DMS153 treated with DMSO at 0.1 percent for 48 hours (cell line): ENCODE results near the gene SCT.

Source experiments
- DNase-seq: peaks from one replicate; lab custom pipeline; 2025; ENCODE audit not compliant: unreplicated experiment; lab: John Stamatoyannopoulos, UW

The SCT gene

DNA sequence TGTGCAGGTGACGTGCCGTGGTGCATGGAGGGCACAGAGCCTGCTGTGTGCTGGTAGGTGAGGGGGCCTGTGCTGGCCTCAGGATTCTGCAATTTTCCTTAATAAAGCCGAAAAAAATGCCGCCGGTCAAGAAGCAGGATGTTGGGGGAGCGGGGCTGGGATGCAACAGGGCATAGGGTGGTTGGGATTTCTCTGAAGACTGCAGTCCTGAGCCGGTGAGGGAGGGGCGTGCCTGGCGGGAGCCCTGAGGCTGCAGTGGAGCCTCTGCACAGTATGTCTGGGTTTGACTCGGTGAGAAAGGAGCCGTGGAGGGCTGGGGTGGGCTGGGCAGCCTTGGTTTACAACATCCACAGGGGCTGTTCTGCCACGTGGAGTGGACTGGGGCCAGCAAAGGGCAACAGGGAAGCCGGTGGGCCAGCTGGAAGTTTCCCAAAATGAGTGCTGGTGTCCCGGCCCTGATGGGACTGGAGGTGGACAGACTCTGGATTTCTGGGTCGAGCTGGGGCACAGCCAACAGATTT, 3.6 kb downstream of the SCT start:
- no peak for DNase-seq

DNA sequence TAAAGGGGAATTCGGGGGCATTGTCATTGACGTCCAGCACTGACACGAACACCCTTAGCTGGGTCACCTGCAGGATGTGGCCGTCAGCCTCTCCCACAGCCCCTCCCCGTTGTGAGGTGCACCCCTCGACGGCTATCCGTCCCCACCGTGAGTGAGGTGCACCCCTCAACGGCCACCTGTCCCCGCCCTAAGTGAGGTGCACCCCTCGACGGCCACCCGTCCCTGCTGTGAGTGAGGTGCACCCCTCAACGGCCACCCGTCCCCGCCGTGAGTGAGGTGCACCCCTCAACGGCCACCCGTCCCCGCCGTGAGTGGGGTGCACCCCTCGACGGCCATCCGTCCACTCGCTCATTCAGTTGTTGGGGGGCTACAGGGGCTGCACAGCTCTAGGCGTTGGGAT, 5.1 kb downstream of the SCT start:
- no peak for DNase-seq

DNA sequence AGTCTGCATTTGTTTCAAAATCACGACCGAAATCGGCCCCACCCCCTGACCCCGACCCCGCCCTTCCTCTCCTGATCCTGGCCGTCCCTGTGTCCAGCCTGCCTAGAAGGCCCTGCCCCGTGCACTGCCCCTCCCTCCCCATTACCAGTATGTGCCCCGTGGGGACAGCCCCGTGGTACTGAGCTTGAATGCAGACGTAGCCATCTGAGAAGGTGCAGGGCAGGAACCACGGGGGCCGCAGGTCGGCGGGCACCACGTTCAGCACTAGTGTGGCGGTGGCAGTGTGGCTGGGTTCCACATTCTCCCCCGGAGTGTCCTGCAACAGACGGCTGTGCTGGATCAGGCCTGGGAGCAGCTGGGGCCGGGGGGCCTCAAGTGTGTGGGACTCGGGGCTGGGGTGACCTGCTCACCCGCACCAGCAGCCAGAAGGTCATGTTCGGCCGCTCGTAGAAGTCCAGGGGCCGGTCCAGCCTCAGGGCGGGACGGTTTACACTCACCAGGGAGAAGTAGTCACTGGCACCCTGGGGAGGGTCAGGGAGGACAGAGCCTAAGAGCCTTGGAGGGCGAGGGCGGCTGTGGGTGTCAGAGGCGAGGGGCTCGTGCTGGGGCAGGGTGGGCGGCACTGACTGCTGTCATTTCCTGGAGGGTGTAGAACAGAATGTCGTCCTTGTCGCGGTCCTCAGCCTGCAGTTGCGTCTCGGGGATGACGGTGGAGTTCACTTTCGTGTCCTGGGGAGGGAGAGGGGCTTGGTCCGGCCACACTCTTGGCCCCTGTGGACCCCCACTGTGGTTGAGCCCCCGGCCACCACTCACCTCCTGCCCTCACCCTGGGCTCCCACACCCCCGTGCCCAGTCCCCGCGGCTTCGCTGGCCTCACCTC, 5.8 kb downstream of the SCT start:
- DNase-seq = no peak

DNA sequence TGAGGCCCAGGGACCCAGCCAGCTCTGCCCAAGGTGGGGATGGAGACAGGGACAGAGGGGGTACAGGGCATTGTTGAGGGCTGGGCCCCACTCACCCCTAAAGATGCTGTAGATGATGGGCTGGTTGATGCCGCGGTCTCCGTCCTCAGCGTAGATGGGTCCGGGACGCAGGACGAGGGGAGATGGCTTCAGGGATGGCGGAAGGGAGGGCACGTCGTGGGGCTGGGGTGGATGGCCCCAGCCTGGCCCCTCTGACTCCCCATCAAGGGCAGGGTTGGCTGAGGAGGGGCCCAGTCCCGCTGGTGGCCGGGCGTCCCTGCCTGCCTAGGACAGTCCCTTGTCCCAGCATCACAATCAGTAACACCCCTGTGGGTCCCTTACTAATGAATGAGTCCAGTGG, 6.8 kb downstream of the SCT start:
- DNase-seq = no peak

DNA sequence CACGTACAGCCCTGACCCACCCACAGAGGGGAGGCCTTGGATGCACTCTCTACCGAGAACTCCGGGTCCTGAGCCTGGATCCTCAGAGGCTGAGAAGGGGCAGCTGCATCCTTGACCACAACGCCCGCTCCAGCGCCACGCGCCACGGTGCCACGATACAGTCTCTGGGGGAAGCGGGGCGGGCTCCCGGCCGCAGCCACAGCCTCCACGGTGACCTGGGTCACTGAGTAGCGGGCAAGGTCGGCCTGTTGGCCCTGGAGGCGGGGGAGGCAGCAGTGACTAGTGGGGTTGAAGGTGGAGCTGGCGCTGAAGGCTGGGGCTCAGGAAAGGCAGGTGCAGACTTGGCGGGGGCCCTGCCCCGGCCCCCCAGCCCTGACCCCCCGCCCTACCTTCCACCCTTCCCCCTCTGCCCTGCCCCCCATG, 7.3 kb downstream of the SCT start:
- DNase-seq = no peak

DNA sequence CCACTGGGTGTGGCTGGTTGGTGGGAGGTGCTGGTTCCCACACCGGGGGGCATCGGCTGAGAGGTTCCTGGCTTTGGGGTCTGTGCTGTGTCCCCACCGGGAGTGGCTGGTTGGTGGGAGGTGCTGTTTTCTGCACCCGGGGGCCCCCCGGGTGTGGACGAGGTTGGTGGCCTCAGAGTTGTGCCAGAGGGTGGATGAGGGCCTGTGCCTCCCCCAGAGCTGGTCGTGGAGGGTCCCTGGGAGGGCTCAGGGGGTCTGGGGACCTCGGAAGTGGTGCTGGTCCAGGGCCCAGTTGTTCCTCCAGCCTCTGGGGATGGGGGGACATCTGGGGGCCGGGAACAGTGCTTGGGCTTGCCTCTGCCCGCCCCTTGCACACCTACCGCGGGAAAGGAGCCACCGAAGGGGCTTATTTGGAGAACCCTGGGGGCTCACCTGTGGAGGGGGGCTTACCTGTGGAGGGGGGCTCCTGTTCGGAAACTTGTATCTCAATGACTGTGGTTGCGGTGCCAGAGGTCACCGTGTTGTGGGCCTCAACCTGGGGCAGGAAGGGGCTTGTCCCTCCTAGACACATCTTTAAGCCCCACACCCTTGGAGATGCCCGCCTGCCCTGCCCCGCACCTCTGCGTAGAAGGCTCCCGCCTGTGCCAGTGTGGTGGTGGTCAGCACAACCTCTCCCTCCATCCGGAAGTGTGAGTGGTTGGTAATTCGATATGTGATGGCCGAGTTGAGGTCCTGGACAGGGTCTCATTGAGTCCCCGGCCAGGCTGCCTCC, 7.9 kb downstream of the SCT start:
- no peak for DNase-seq

DNA sequence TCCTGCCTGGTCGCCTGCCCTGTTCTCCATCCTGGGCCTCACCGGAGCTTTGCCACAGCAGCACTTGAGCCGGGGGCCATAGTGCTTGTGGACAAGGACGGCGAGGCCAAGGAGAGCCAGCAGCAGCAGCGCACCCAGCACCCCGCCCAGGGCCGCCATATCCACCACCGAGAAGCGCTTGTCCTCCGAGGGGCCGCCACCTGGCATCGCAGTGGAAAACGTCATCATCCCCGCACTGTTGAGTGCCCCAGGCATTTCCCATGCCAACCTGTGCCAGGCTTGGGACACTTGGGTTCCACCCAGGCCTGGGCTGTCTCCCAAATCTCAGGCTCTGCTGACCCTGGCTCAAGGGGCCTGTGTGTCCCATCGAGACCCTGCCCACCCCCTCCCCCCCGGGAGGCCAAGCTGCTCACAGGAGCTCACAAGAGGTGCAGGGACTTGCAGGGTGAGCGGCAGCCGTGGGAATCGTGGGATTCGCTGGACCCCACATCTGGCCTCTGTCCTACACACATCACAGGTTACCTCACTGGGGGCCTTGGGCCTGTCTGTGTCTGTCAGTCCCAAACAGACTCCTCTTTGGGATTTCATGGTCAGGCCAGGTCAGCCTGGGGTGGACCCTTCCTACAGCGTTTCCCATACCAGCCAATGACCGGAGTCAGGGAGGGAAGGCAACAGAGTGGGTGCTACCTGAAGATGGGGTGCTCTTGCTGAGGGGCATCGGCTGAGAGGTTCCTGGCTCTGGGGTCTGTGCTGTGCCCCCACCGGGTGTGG, 8.9 kb downstream of the SCT start:
- DNase-seq = no peak

DNA sequence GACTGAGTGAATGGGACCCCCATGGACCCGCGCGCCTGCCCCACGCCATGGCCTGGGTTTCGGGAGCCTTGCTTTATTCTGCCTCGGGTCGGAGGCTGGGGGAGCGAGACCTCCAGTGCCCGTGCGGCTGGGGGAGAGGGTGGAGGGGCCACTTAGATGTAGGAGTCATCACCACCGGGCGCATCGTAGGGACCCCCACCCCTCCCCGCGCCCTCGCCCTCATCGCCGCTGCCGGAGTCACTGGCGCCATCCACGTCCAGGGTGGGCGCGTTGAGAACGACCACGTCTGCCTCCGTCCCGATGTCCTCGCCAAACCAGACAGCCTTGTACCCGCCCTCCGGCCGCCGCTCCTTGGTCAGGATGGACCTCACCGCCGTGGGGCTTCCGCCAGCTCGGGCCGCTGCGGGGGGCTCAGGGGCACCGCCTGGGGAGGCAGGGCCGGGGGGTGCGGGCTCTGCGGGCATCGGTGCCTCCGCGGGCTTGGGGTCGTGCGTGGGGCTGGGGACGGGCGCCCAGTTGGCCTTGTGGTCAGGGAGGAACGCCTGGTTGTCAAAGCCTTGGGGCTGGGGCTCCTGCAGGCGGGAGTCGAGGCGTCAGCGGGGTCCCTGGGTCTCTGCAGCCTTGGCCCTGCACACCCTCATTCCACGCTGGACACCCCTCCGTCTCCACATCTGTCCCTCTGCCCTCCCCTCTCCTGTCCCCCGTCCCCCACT, 9.6 kb downstream of the SCT start:
- no peak for DNase-seq

DNA sequence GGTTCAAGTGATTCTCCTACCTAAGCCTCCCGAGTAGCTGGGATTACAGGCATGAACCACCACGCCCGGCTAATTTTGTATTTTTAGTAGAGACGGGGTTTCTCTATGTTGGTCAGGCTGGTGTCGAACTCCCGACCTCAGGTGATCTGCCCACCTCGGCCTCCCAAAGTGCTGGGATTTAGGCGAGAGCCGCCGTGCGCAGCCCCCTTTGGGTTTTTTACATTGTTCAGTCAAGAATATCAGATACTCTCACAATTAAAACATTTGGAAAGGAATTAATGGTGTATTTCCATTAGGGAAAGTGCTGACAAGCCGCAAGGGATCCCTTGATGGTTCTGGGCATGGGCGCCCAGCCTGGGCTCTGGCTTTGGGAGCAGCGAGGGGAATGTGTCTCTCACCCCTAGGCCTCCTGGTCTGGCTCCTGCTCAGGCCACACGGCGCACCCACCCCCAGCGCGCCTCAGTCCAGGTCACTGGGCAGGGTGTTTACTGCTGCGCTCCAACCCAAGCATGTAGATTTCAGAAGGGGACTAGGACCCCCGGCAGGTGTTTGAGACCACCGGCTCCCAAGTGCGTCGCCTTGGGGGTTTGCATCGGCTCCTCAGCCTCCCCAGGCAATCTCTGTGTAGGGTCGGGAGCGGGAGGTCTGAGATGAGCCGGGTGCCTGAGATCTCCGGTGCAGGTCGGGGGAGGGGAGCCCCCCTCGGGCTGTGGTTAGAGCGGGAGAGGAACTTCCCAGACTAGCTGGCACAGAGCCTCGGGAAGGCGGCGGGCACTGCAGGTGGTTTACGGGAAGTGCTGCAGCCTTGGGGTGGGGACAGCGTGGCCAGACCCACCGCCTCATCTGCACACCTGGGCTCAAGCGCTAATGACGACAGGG, 10.4 kb downstream of the SCT start:
- DNase-seq = no peak

DNA sequence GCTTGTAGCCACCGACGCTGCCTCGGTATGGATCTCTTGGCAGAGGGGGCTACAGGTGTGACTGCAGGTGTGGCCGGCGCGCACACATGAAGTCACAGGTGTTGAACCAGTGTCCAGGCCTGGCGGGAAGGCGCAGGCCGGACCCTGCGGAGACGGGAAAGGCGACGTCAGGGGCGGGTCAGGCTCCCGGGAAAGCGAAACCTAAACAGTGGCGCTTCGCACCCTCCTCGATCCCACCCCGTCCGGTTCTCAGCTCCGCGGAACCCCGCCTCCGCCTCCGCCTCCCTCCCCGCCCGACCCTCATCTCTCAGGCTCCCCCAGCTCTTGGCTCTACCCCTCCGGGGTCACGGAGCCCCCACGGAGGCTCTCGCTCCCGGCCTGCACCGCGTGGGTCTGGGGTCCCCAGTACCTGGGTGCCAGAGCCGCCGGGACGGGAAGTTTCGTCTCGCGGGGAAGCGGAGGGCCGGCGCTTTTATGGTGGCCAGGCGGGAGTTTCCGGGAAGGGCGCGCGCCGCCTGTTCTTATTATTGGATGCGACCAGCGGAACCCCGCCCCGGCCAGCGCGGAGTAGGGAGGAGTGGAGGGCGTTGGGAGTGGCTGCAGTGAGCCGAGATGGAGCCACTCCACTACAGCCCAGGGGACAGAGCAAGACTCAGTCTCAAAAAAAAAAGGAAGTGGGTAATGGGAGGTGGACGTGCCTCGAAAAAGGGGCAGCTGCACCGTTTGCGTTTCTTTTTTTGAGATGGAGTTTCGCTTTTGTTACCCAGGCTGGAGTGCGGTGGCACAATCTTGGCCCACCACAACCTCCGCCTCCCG, 11.3 kb downstream of the SCT start, which contains the start of gene IRF7:
Gene IRF7, minus strand, starts transcription at position 447 of the 816 bp plus-strand sequence. CDS start 586 bp downstream, outside the sequence.
- DNase-seq = peak; percentile 86

DNA sequence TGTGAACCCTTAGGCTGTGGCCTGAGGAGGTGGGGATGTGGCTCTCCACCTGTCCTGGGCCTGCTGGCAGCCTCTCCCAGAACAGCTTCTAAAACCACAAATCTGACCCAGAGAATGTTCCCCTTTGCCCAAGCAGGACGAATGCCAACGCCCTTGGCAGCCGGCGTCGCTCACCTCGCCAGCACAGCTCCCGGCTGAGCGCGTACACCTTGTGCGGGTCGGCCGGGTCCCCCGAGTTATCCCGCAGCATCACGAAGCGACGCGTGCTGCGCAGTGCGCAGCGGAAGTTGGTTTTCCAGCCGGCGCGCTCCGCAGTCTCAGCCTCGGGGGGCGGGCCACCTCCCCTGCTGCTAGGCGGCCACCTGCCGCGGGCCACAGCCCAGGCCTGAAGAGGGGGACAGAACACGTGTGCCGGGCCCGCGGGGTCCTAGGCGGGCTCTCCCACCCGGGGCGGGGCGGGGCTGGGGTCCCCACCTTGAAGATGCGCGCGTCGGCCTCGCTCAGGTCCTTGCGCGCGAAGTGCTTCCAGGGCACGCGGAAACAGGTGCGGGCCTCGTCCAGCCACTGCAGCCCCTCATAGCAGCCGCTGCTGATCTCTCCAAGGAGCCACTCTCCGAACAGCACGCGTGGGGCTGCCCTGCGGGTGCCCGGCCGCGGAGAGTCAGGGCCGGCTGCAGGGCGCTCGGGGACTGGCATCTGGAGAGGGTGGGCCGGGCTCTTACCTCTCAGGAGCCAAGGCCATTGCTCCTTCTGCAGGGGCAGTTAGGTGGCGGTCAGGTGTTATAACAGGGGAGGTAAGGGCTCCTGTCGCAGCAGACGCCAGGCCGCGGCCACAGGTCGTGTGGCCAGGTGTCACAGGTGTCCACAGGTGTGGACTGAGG, 12.1 kb downstream of the SCT start:
- DNase-seq = no peak

DNA sequence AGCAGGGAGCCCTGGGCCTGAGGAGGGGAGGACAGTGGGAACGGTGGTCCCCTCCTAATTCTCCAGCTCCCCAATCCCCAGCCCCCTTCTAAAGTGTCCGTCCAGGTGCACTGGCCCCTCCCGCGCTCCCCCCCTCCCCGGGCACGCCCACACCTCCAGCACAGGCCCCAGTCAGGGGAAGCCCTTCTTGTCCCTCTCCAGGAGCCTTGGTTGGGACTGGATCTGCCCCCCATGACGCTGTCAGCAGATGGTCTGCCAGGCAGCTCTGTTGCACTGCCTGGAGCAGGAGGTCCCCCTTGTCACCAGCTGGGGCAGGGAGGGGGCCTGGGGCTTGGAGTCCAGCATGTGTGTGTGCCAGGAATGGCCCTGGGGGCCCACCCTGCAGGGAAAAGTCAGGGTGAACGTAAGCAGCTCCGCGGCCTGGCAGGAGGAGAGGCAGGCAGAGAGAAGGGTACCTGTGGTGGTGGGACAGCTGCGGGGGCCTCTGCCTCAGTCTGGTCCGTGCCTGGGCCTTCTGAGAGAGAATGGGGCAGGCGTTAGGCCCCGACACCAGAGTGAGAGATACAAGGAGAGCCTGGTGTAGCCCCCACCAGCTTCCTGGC, 12.9 kb downstream of the SCT start:
- DNase-seq = no peak

DNA sequence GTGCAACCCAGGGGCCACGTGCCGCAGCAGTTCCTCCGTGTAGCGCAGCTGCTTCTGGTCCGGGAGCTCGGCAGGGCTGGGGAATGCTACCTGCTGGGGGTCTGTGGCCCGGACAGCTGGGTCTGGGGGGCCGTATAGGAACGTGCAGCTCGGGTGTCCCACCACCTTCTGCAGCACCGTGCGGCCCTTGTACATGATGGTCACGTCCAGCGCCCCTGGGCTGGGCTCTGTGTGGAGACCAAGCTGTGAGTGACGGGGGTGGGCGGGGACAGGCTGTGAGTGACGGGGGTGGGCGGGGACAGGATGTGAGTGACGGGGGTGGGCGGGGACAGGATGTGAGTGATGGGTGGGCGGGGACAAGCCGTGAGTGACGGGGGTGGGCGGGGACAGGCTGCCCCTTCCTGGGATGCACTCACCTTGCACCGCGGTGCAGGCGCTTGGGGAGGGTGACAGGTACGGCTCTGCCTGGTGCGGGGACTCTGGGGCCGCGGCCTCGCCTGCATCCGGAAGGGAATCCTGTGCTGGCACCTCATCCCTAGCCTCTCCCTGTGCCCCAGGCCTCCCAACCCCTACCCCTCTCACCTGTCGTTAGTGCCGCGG, 13.5 kb downstream of the SCT start:
- DNase-seq = peak; percentile 43

DNA sequence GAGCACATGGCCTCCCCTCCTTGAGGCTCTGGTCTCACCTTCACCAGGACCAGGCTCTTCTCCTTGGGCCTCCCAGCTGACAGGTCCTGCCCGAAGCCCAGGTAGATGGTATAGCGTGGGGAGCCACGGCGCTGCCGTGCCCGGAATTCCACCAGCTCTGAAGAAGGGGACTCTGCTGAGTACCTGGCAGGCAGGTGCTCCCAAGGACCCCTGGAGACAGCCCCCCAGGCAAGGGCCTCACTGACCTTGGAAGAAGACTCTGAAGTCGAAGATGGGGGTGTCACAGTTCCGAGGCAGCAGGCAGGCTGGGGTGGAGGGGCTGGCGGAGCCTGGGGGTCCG, 14.1 kb downstream of the SCT start:
- DNase-seq = no peak

DNA sequence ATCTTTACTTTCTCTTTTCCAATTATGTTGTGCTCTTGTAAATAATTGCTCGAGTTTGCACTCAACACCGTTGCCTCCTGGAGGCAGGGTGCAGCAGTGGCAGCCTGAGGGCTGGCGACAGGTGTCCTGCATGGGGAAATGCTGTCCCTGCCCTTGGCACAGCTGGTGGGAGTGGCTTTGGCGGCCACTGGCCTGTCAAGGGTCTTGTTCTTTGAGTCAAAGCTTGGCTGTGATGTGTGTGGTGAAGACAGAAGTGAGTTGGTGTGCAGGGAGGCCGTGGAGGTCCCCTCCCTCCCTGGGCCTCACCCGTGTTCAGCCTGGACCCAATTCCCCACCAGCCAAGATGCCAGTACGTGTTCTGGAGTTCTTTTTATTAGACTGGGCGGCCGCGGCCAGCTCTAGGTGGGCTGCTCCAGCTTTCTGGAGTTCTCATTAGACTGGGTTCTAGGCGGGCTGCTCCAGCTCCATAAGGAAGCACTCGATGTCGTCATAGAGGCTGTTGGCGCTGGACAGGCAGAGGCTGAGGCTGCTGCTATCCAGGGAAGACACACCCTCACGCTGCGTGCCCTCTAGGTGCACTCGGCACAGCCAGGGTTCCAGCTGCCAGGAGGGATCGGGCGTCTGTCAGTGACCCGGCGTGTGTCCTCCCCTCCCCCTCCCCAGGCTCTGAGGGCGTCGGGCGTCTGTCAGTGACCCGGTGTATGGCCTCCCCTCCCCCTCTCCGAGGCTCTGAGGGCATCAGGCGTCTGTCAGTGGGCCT, 14.6 kb downstream of the SCT start:
- DNase-seq = no peak
